BE2C (cell line): ENCODE measurements around the gene OGA.
A peak's percentile ranks its signal among the peaks of the same experiment; 100 is the strongest.

Source experiments
- DNase-seq: peaks from one replicate; pipeline ENCODE4 v3.0.0-alpha.2; 2020
- H3K27me3 ChIP-seq: fragments of 250-450 bp; sonication (Bioruptor Pico); 2 replicates; pipeline ENCODE4 v1.5.1; 2020; ENCODE audit warnings: mild to moderate bottlenecking
- H3K36me3 ChIP-seq: fragments of 250-450 bp; sonication (Bioruptor Pico); 2 replicates; pipeline ENCODE4 v1.5.1; 2020; ENCODE audit warnings: mild to moderate bottlenecking
- H3K4me1 ChIP-seq: fragments of 250-450 bp; sonication (Bioruptor Pico); 2 replicates; pipeline ENCODE4 v1.5.1; 2020
- H3K4me3 ChIP-seq: 2 replicates; pipeline ENCODE4 v1.5.1; 2011; ENCODE audit warnings: low read depth, low read length
- H3K9me3 ChIP-seq: fragments of 250-450 bp; sonication (Bioruptor Pico); 2 replicates; pipeline ENCODE4 v1.5.1; 2020
- CTCF ChIP-seq: IDR thresholded peaks from 2 replicates; pipeline ENCODE4 v1.5.1; 2012; ENCODE audit warnings: mild to moderate bottlenecking, low read depth, low read length

The OGA gene

GRCh38 chr10:101832325-101832771 lies 14.1 kb upstream of the OGA start:
- TF ChIP-seq CTCF: no peak
- H3K27me3 ChIP-seq: no peaks in the 10 kb centered on the region
- H3K36me3 ChIP-seq: no peaks in the 10 kb centered on the region
- peak; percentile 42 for DNase-seq
- no peaks in the 10 kb centered on the region for H3K9me3 ChIP-seq
- peaks cover 14% of the 10 kb centered on the region for H3K4me1 ChIP-seq
- H3K4me3 ChIP-seq: no peak overlapping the region

- no peaks in the 10 kb centered on the region for H3K9me3 ChIP-seq
- H3K4me1 ChIP-seq: peaks cover 14% of the 10 kb centered on the region
- H3K27me3 ChIP-seq: no peaks in the 10 kb centered on the region
- no peaks in the 10 kb centered on the region for H3K36me3 ChIP-seq
- H3K4me3 ChIP-seq: peak overlapping the region; percentile 46
- TF ChIP-seq CTCF: no peak
- DNase-seq: no peak
Observed at GRCh38 chr10:101831169-101831811, 13.0 kb upstream of the OGA start.

- TF ChIP-seq CTCF: no peak
- Histone ChIP-seq H3K4me3 (peak overlapping the region; percentile 46), H3K27me3 (no peaks in the 10 kb centered on the region), H3K36me3 (no peaks in the 10 kb centered on the region), H3K4me1 (peaks cover 14% of the 10 kb centered on the region), H3K9me3 (no peaks in the 10 kb centered on the region)
- DNase-seq: peak; percentile 83
Observed at GRCh38 chr10:101830322-101831168, 12.3 kb upstream of the OGA start.

GRCh38 chr10:101829561-101830315 lies 11.5 kb upstream of the OGA start:
- H3K27me3 ChIP-seq: no peaks in the 10 kb centered on the region
- no peak for DNase-seq
- TF ChIP-seq CTCF: no peak
- no peaks in the 10 kb centered on the region for H3K9me3 ChIP-seq
- H3K4me1 ChIP-seq: peaks cover 14% of the 10 kb centered on the region
- no peaks in the 10 kb centered on the region for H3K36me3 ChIP-seq
- no peak overlapping the region for H3K4me3 ChIP-seq

- TF ChIP-seq CTCF: no peak
- H3K9me3 ChIP-seq: no peaks in the 10 kb centered on the region
- H3K4me3 ChIP-seq: no peak overlapping the region
- H3K36me3 ChIP-seq: no peaks in the 10 kb centered on the region
- H3K27me3 ChIP-seq: no peaks in the 10 kb centered on the region
- DNase-seq: no peak
- H3K4me1 ChIP-seq: peaks cover 14% of the 10 kb centered on the region
Observed at GRCh38 chr10:101828766-101829551, 10.7 kb upstream of the OGA start.
